ENCODE results near the gene BTBD9.

GRCh38 chr6:38476141-38476540, 163.6 kb downstream of the BTBD9 start:
- TF ChIP-seq, protein P1, sequence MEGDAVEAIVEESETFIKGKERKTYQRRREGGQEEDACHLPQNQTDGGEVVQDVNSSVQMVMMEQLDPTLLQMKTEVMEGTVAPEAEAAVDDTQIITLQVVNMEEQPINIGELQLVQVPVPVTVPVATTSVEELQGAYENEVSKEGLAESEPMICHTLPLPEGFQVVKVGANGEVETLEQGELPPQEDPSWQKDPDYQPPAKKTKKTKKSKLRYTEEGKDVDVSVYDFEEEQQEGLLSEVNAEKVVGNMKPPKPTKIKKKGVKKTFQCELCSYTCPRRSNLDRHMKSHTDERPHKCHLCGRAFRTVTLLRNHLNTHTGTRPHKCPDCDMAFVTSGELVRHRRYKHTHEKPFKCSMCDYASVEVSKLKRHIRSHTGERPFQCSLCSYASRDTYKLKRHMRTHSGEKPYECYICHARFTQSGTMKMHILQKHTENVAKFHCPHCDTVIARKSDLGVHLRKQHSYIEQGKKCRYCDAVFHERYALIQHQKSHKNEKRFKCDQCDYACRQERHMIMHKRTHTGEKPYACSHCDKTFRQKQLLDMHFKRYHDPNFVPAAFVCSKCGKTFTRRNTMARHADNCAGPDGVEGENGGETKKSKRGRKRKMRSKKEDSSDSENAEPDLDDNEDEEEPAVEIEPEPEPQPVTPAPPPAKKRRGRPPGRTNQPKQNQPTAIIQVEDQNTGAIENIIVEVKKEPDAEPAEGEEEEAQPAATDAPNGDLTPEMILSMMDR (IDR thresholded peaks at IDR 0.05 in 8 of 11, conservative IDR thresholded peaks at IDR 0.05 in 3 of 11), result no peak
- TF ChIP-seq POLR2AphosphoS5 (IDR thresholded peaks at IDR 0.05), result no peak
- no peak for TF ChIP-seq POLR2A (IDR thresholded peaks at IDR 0.05)
